ENCODE measurements around the gene DNM3.

Gene DNM3

DNA sequence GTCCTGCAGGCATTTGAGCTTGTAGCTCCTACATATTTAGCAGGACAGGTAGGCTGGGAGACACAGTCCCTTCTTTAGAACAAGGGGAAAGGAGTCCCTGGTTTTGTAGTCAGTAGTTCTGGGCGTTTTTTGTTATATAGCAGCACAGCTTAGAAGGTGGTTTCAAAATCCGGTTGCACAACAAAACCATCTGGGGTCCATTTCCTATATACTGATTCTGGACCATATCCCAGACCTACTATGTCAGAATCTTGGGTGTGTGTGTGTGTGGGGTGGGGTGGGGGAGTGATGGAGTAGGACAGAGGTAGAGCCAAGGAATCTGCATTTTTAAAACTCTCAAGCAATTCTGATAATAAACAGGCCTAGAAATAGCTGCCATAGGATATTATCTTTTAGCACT is 38.3 kb upstream of the DNM3 start:
- H3K4me3 ChIP-seq (replicated peaks; ENCODE audit: low read depth, low read length) = no peak overlapping the region
- TF ChIP-seq, protein P1, sequence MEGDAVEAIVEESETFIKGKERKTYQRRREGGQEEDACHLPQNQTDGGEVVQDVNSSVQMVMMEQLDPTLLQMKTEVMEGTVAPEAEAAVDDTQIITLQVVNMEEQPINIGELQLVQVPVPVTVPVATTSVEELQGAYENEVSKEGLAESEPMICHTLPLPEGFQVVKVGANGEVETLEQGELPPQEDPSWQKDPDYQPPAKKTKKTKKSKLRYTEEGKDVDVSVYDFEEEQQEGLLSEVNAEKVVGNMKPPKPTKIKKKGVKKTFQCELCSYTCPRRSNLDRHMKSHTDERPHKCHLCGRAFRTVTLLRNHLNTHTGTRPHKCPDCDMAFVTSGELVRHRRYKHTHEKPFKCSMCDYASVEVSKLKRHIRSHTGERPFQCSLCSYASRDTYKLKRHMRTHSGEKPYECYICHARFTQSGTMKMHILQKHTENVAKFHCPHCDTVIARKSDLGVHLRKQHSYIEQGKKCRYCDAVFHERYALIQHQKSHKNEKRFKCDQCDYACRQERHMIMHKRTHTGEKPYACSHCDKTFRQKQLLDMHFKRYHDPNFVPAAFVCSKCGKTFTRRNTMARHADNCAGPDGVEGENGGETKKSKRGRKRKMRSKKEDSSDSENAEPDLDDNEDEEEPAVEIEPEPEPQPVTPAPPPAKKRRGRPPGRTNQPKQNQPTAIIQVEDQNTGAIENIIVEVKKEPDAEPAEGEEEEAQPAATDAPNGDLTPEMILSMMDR (IDR thresholded peaks at IDR 0.05; ENCODE audit: low read depth, low read length, missing control alignments) = no peak
- DNase-seq (ENCODE audit: extremely low read depth, low read depth) = no peak

DNA sequence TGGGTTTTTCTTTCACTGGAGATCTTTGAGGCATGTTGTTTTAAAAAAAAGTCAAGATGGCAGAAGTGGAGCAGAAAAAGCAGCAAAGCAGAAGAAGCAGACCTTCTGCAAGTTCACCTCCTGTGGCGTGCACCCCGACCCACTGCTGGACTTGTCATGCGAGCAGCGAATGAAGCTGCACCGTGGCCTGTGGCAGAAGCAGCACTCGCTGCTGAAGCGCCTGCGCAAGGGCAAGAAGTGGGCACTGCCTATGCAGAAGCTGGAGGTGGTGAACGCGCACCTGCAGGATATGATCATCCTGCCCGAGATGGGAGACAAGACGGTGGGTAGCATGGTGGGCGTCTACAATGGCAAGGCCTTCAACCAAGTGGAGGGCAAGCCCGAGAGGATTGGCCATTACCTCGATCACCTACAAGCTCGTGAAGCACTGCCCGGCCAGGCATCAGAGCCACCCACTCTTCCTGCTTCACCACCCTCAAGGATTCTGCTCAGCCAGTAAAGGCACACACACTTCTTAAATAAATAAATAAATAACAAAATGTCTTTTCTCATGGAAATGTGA is 37.8 kb upstream of the DNM3 start:
- no peak for DNase-seq (ENCODE audit: extremely low read depth, low read depth)
- H3K4me3 ChIP-seq (replicated peaks; ENCODE audit: low read depth, low read length) = no peak overlapping the region
- TF ChIP-seq, protein P1 (IDR thresholded peaks at IDR 0.05; ENCODE audit: low read depth, low read length, missing control alignments) = no peak

DNA sequence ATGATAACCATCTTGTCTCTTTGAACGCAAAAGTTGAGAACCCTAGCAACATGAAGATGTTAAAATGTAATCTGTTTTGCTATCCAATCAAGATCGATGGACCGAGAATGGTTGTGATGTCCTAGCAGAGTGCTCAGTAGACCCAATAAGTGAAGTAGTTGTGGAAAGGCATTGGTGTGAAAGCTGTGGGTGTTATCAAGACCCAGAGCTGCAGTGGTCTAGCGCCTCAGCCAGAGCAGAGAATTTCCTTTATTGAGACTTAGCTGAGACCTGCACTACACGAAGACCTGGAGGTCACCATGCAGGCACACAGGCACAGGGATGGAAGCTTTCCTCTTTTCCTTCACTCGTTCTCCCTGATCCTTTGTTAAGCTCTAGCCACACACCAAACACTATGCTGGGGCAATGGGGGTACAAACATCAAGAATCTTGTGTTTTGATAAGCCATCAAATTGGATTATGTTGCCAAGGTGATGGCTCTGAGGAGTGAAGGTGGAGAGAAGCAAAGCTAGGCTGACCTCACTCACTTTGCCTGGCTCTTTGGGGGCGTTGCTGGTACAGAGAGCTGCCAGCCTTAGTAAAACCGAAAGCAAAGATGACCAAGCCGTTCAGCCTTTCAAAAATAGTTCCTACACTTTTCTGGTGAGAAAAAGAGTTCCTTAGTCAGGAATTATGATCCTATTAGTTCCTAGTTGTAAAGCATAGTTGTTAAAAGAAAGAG is 35.7 kb upstream of the DNM3 start:
- no peak overlapping the region for H3K4me3 ChIP-seq (replicated peaks; ENCODE audit: low read depth, low read length)
- no peak for DNase-seq (ENCODE audit: extremely low read depth, low read depth)
- TF ChIP-seq, protein P1 (IDR thresholded peaks at IDR 0.05; ENCODE audit: low read depth, low read length, missing control alignments) = no peak

DNA sequence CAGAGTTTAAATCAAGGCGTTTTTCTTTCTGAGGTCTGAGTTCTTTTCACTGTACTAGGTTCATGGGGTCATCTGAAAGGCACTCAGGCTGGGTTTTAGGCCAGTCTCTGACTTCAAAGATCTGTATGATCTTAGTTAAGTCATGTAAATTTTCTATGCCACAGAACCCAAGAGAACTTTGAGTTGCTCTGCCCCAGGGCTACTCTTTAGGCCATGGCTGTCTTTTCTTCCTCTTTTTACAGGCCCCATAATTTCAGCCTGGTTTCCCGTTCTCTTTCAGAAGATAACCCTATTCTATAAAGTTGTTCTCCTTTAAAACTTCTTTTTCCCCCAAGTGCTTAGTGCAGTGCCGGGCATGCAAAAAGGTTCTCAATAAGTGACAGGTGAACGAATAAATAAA is 33.7 kb upstream of the DNM3 start:
- TF ChIP-seq, protein P1 (IDR thresholded peaks at IDR 0.05; ENCODE audit: low read depth, low read length, missing control alignments) = no peak
- DNase-seq (ENCODE audit: extremely low read depth, low read depth) = no peak

DNA sequence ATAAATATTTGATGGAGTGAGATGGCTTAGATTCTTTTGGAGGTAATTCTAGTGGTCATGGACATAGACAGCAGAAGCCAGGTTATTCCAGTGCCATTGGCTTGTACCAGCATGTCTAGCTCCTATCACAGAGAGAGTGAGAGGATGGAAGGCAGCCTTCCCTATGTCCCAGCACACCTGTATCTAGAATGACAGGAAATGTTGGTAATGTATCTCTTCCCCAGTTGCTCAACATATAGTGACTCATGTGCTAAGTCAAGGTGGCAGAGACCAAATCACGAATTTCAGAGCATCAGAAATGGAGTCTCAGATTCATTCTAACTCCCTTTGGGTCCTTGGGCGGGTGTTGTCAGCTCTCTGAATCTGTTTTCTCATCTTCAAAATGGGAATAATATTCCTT is 31.5 kb upstream of the DNM3 start:
- no peak for DNase-seq (ENCODE audit: extremely low read depth, low read depth)
- H3K4me3 ChIP-seq (replicated peaks; ENCODE audit: low read depth, low read length) = no peak overlapping the region
- TF ChIP-seq, protein P1 (IDR thresholded peaks at IDR 0.05; ENCODE audit: low read depth, low read length, missing control alignments) = no peak

More for the DNA sequence above, 33.7 kb upstream of the DNM3 start:
- H3K4me3 ChIP-seq (replicated peaks; ENCODE audit: low read depth, low read length) = no peak overlapping the region

DNA sequence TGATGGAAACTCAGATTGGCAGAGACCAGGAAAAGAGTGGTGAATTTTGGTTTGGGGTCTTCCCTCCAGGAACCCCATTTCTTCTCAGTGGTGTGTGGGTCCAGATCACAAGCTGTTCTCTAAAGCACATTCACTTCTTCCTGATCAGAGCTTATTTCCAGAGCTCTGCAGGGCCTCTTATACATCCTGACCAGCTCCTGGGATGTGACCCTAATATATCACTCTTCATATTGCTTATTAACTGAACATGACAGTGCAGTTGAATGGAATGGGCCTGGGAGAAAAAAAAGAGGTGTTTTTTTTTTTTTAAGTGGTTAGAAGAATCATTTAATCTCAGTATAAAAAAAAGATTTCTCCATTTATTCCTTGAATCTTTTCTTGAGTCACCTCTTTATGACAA is 29.6 kb upstream of the DNM3 start:
- no peak for DNase-seq (ENCODE audit: extremely low read depth, low read depth)
- TF ChIP-seq, protein P1 (IDR thresholded peaks at IDR 0.05; ENCODE audit: low read depth, low read length, missing control alignments) = no peak
- no peak overlapping the region for H3K4me3 ChIP-seq (replicated peaks; ENCODE audit: low read depth, low read length)
